Right atrium auricular region (tissue), 2 donors: ENCODE results near the gene CUL9. TPM values are rescaled to one million over a fixed set of nuclear protein-coding genes. Genes with fewer than 3 reads are reported as not detected.
"Not testable (repeated sequence)": the region's sequence is repeated elsewhere in the genome, so short reads cannot be mapped to it uniquely, and the experiment has no call there.

ENCODE experiments used
- DNase-seq: peaks from one replicate; pipeline ENCODE4 v3.0.0-alpha.2; 2019; ENCODE audit warnings: low spot score
- H3K27ac ChIP-seq, 2 donors: fragments of 200-600 bp; sonication (generic); 1 replicate in 1 of 2; 2 replicates in 1 of 2; pipeline ENCODE4 v1.5.1; 2016 to 2019
- H3K27me3 ChIP-seq, 2 donors: fragments of 200-600 bp; sonication (generic); one replicate each; pipeline versions ENCODE4 v1.5.1 to v1.6.0; 2017 to 2019
- H3K36me3 ChIP-seq: fragments of 200-600 bp; sonication (generic); one replicate; pipeline ENCODE4 v1.5.1; 2016
- H3K4me1 ChIP-seq, 2 donors: fragments of 200-600 bp; sonication (generic); one replicate each; pipeline versions ENCODE4 v1.5.1 to v1.6.0; 2017 to 2019
- H3K4me3 ChIP-seq, 2 donors: fragments of 200-600 bp; sonication (generic); 1 replicate in 1 of 2; 2 replicates in 1 of 2; pipeline ENCODE4 v1.5.1; 2017 to 2019; ENCODE audit warnings: mild to moderate bottlenecking in 1 of 2, moderate library complexity in 1 of 2
- H3K9me3 ChIP-seq, 2 donors: fragments of 200-600 bp; sonication (generic); one replicate each; pipeline ENCODE4 v1.5.1; 2019
- total RNA-seq, 2 donors: library from RNA; depleted of rRNA; stranded (reverse); fragments of >200 nt; gene quantifications; one replicate each; pipeline ENCODE4 v1.1.0, GENCODE V29; 2016
- TF ChIP-seq, protein P1 (sequence below), 2 donors: fragments of 200-600 bp; sonication (generic); IDR thresholded peaks; one replicate each; pipeline ENCODE4 v1.5.1; 2019; ENCODE audit warnings: antibody characterized with exemption in 2 of 2

Gene CUL9
- 10 to 100 TPM; 11.0 to 16.8 TPM for total RNA-seq

DNA sequence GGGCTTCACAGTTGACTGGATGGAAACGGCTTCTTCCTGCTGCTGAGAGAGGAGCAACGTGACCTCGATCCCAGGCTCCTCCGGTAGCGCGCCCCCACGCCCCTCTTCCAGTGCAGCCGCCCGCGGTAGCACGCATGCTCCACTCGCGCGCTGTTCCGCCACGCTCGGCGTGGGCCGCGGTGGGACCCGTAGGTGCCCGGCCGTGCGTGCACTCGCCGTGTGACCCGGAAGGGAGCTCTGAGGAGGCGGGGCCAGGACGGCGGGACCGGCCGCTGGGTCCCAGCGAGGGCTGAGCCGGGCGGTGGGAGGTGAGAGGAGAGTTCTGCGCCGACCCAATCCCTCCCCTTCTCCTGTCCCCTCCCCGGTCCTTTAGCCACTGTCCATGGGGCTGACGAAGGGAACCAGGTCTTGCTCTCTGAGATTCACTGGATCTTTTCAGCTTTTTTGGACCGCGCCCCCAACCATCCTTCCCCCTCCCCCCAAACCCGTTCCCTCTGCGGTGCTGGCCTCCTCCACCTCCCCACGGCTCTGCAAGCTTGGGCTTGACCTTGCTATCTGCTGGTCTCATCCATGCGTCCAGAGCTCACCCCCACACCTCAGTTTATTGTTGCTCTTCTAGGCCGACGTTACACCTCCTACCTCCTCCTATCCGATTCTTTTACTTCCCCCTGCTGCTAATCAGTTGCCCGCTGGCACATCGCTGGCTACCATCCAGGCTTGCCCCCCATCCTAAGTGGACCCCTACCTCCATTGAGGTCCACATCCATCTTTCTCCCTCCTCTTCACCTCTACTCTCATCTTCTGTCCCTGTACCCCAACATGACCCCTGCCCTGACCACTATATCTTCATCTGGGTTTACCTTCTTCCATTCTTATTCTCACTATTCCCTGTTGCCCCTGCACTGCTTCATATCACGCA, at the start of gene CUL9:
Gene CUL9, plus strand, starts transcription at position 255 of the 919 bp plus-strand sequence. CDS start 2,115 bp downstream, outside the sequence.
- TF ChIP-seq, protein P1, sequence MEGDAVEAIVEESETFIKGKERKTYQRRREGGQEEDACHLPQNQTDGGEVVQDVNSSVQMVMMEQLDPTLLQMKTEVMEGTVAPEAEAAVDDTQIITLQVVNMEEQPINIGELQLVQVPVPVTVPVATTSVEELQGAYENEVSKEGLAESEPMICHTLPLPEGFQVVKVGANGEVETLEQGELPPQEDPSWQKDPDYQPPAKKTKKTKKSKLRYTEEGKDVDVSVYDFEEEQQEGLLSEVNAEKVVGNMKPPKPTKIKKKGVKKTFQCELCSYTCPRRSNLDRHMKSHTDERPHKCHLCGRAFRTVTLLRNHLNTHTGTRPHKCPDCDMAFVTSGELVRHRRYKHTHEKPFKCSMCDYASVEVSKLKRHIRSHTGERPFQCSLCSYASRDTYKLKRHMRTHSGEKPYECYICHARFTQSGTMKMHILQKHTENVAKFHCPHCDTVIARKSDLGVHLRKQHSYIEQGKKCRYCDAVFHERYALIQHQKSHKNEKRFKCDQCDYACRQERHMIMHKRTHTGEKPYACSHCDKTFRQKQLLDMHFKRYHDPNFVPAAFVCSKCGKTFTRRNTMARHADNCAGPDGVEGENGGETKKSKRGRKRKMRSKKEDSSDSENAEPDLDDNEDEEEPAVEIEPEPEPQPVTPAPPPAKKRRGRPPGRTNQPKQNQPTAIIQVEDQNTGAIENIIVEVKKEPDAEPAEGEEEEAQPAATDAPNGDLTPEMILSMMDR (IDR thresholded peaks at IDR 0.05): peak in 1 of 2 donors; percentile 14
- H3K27ac ChIP-seq: peak within 1 kb of the TSS; percentile 67 to 79
- H3K4me3 ChIP-seq: peak within 1 kb of the TSS; percentile 63 to 86
- no peaks in the 10 kb centered on the region for H3K9me3 ChIP-seq
- no peaks in the 10 kb centered on the region for H3K27me3 ChIP-seq
- peaks cover 53% of the 10 kb centered on the region for H3K36me3 ChIP-seq
- peaks cover 0 to 17% of the 10 kb centered on the region in 2 donors for H3K4me1 ChIP-seq
- DNase-seq: peak; percentile 83

DNA sequence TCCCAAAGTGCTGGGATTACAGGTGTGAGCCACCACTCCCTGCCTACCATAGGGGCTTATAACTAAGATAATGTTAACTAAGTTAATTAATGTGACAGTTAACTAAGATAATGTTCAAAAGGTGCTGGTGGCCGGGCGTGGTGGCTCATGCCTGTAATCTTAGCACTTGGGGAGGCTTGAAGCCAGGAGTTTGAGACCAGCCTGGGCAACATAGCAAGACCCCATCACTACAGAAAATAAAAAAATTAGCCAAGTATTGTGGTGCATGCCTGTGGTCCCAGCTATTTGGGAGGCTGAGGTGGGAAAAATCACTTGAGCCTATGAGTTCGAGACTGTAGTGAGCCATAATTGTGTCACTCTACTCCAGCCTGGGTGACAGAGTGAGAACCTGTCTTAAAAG, 43.7 kb upstream of the CUL9 start:
- H3K4me3 ChIP-seq: no peak overlapping the region
- no peaks in the 10 kb centered on the region for H3K27me3 ChIP-seq
- no peak for DNase-seq
- no peaks in the 10 kb centered on the region for H3K36me3 ChIP-seq
- peaks cover 0 to 6% of the 10 kb centered on the region in 2 donors for H3K4me1 ChIP-seq
- no peak overlapping the region for H3K27ac ChIP-seq
- TF ChIP-seq, protein P1 (IDR thresholded peaks at IDR 0.05): no peak
- H3K9me3 ChIP-seq: no peaks in the 10 kb centered on the region

DNA sequence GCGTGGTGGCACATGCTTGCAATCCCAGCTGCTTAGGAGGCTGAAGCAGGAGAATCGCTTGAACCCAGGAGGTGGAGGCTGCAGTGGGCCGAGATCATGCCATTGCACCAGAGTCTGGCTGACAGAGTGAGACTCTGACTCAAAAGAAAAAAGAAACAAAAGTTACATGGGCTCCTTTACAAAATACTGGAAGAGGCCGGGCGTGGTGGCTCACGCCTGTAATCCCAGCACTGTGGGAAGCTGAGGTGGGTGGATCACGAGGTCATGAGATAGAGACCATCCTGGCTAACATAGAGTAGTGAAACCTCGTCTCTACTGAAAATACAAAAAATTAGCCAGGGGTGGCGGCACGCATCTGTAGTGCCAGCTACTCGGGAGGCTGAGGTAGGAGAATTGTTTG, 42.0 kb upstream of the CUL9 start:
- not testable (repeated sequence) for H3K27ac ChIP-seq, H3K4me3 ChIP-seq, H3K9me3 ChIP-seq, H3K27me3 ChIP-seq, DNase-seq, H3K36me3 ChIP-seq
- peaks cover 0 to 14% of the 10 kb centered on the region in 2 donors for H3K4me1 ChIP-seq

DNA sequence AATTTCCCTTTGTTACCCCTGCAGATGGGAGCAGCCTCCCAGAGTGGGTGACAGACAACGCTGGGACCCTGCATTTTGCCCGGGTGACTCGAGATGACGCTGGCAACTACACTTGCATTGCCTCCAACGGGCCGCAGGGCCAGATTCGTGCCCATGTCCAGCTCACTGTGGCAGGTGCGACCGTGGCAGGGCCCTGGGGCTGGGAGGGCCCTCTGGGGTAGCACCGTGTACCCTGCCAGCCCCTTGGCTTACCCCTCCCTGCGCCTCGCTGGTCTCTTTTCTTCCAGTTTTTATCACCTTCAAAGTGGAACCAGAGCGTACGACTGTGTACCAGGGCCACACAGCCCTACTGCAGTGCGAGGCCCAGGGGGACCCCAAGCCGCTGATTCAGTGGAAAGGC, 40.4 kb upstream of the CUL9 start:
- H3K27ac ChIP-seq: no peak overlapping the region
- H3K9me3 ChIP-seq: no peaks in the 10 kb centered on the region
- no peaks in the 10 kb centered on the region for H3K27me3 ChIP-seq
- no peak overlapping the region for H3K4me3 ChIP-seq
- TF ChIP-seq, protein P1 (IDR thresholded peaks at IDR 0.05): no peak
- peaks cover 0 to 14% of the 10 kb centered on the region in 2 donors for H3K4me1 ChIP-seq
- DNase-seq: no peak
- no peaks in the 10 kb centered on the region for H3K36me3 ChIP-seq

DNA sequence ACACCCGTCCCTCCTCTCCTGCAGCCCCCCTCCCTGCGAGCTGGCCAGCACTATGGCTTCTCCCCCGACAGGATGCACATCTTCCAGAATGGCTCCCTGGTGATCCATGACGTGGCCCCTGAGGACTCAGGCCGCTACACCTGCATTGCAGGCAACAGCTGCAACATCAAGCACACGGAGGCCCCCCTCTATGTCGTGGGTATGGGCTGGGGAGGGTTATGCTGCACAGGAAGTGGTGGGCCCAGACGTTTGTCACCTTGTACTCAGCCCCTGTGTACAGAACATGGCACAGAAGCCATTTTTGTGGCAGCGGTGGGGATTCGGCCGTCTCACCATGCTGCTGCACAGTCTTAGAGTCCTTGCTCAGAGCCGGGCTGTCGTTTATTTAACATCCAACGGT, 39.9 kb upstream of the CUL9 start:
- H3K36me3 ChIP-seq: no peaks in the 10 kb centered on the region
- H3K4me3 ChIP-seq: no peak overlapping the region
- H3K4me1 ChIP-seq: peaks cover 0 to 14% of the 10 kb centered on the region in 2 donors

More for the DNA sequence above, 39.9 kb upstream of the CUL9 start:
- Histone ChIP-seq H3K27me3 (no peaks in the 10 kb centered on the region), H3K9me3 (no peaks in the 10 kb centered on the region), H3K27ac (no peak overlapping the region)
- TF ChIP-seq, protein P1 (IDR thresholded peaks at IDR 0.05): no peak
- DNase-seq: no peak
